Adrenal gland (tissue), 5 donors: Measurements from ENCODE around the gene CERT1.

Experiments used
- POLR2A ChIP-seq, 2 donors: fragments of 450-650 bp; IDR thresholded peaks; one replicate each; pipeline ENCODE4 v1.6.1; 2017; ENCODE audit warnings: antibody characterized with exemption in 2 of 2, mild to moderate bottlenecking in 2 of 2, moderate library complexity in 1 of 2
- TF ChIP-seq, protein P1 (sequence below), 6 experiments: fragments of 450-650 bp in 4 of 6; fragments of 200-600 bp in 2 of 6; sonication (generic) in 1 of 6; IDR thresholded peaks; 1 replicate in 5 of 6; 2 replicates in 1 of 6; pipeline versions ENCODE4 v1.5.1 to v1.8.0; 2016 to 2021; ENCODE audit warnings: antibody characterized with exemption in 6 of 6, mild to moderate bottlenecking in 2 of 6, moderate library complexity in 1 of 6
- donor health status: DM: no; HTN: no; CAD: no.

DNA sequence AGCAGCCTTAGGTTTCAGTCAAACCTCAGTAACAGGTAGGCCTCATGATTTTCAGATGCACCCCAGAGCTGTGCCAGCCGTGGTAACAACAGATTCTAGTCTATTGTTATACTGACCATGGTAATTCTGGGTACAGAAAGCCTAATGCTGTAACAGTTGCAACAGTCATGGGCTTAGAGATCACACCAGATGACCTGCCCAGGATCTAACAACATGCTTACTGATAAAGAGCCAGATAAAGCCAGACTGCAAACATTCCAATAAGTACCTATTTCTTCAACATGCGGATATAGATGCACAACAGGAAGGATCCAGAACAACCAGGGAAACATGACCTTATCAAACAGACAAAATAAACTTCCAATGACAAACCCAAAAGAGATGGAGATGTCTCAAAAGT lies 42.8 kb downstream of the CERT1 start:
- TF ChIP-seq, protein P1, sequence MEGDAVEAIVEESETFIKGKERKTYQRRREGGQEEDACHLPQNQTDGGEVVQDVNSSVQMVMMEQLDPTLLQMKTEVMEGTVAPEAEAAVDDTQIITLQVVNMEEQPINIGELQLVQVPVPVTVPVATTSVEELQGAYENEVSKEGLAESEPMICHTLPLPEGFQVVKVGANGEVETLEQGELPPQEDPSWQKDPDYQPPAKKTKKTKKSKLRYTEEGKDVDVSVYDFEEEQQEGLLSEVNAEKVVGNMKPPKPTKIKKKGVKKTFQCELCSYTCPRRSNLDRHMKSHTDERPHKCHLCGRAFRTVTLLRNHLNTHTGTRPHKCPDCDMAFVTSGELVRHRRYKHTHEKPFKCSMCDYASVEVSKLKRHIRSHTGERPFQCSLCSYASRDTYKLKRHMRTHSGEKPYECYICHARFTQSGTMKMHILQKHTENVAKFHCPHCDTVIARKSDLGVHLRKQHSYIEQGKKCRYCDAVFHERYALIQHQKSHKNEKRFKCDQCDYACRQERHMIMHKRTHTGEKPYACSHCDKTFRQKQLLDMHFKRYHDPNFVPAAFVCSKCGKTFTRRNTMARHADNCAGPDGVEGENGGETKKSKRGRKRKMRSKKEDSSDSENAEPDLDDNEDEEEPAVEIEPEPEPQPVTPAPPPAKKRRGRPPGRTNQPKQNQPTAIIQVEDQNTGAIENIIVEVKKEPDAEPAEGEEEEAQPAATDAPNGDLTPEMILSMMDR (IDR thresholded peaks at IDR 0.05): no peak
- TF ChIP-seq POLR2A (IDR thresholded peaks at IDR 0.05): no peak
